Progenitor cell of endocrine pancreas (in vitro differentiated cells): ENCODE data around the gene ARHGEF11. TPM values are rescaled to one million over a fixed set of nuclear protein-coding genes. Genes with fewer than 3 reads are reported as not detected.

Experiments used
- DNase-seq: peaks from one replicate; pipeline ENCODE4 v3.0.0; 2021; ENCODE audit warnings: low spot score; ENCODE audit not compliant: unreplicated experiment
- H3K27ac Mint-ChIP-seq: 2 replicates; pipeline ENCODE4 v1.8.0; 2021; ENCODE audit warnings: mild to moderate bottlenecking, moderate library complexity, mixed read lengths
- H3K27me3 Mint-ChIP-seq: 2 replicates; pipeline ENCODE4 v1.8.0; 2021; ENCODE audit warnings: mixed read lengths
- H3K36me3 Mint-ChIP-seq: 2 replicates; pipeline ENCODE4 v1.8.0; 2022; ENCODE audit warnings: mixed read lengths; ENCODE audit not compliant: insufficient read depth
- H3K4me1 Mint-ChIP-seq: 2 replicates; pipeline ENCODE4 v1.8.0; 2021; ENCODE audit warnings: low read depth, mixed read lengths
- H3K4me3 Mint-ChIP-seq: 2 replicates; pipeline ENCODE4 v1.8.0; 2021; ENCODE audit warnings: low read depth, mild to moderate bottlenecking, moderate library complexity, mixed read lengths
- H3K9me3 Mint-ChIP-seq: 2 replicates; pipeline ENCODE4 v1.8.0; 2021; ENCODE audit warnings: low read depth, mixed read lengths
- CTCF ChIP-seq: fragments of 200-600 bp; sonication (generic); IDR thresholded peaks from one replicate; pipeline ENCODE4 v1.5.0; 2021; ENCODE audit warnings: antibody characterized with exemption, mild to moderate bottlenecking; ENCODE audit not compliant: unreplicated experiment
- total RNA-seq: library from RNA; stranded (reverse); gene quantifications from 2 replicates; pipeline ENCODE4 v1.2.1, GENCODE V29; 2021

Gene ARHGEF11
- total RNA-seq, 1 donor from 2014 or later: 56.7 TPM

GRCh38 chr1:157090771-157091170, 45.2 kb upstream of the ARHGEF11 start:
- Mint-ChIP-seq H3K9me3 (no peaks in the 10 kb centered on the region), H3K27ac (no peak overlapping the region), H3K27me3 (peaks cover 19% of the 10 kb centered on the region), H3K4me1 (peaks cover 5% of the 10 kb centered on the region), H3K36me3 (no peaks in the 10 kb centered on the region), H3K4me3 (no peak overlapping the region)
- no peak for TF ChIP-seq CTCF
- no peak for DNase-seq

- peak; percentile 94 for TF ChIP-seq CTCF
- peak; percentile 87 for DNase-seq
- no peak overlapping the region for H3K27ac Mint-ChIP-seq
- H3K36me3 Mint-ChIP-seq: no peaks in the 10 kb centered on the region
- H3K4me3 Mint-ChIP-seq: no peak overlapping the region
- H3K9me3 Mint-ChIP-seq: no peaks in the 10 kb centered on the region
- peaks cover 5% of the 10 kb centered on the region for H3K4me1 Mint-ChIP-seq
- H3K27me3 Mint-ChIP-seq: peaks cover 19% of the 10 kb centered on the region
Observed at GRCh38 chr1:157090196-157090647, 44.7 kb upstream of the ARHGEF11 start.

DNA sequence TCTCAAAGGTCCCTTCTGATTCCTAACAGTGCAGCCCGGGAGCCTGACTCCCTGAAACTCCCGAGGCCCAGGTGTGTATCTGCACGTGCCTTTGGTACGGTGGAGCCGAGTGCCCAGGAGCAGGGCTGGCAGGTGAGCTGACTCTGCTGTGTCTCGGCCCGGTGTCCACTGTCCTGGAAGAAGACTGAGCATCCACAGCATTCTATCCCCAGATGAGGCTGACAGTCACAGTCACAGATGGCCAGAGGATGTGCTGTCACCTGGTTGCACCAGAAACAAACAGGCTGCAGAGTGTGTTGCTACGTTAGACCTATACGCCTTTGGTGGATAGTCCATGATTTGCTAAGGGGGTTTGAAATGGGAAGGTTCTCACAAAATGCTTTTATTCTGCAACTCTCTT, 44.2 kb upstream of the ARHGEF11 start:
- peaks cover 5% of the 10 kb centered on the region for H3K4me1 Mint-ChIP-seq
- H3K27me3 Mint-ChIP-seq: peaks cover 19% of the 10 kb centered on the region
- no peak overlapping the region for H3K27ac Mint-ChIP-seq

GRCh38 chr1:157088607-157089006, 43.1 kb upstream of the ARHGEF11 start:
- no peak overlapping the region for H3K4me3 Mint-ChIP-seq
- peaks cover 15% of the 10 kb centered on the region for H3K27me3 Mint-ChIP-seq
- no peak for TF ChIP-seq CTCF
- DNase-seq: no peak
- no peak overlapping the region for H3K27ac Mint-ChIP-seq
- no peaks in the 10 kb centered on the region for H3K36me3 Mint-ChIP-seq
- peaks cover 5% of the 10 kb centered on the region for H3K4me1 Mint-ChIP-seq
- no peaks in the 10 kb centered on the region for H3K9me3 Mint-ChIP-seq

More for the DNA sequence above, 44.2 kb upstream of the ARHGEF11 start:
- H3K9me3 Mint-ChIP-seq: no peaks in the 10 kb centered on the region
- no peaks in the 10 kb centered on the region for H3K36me3 Mint-ChIP-seq
- no peak overlapping the region for H3K4me3 Mint-ChIP-seq
- TF ChIP-seq CTCF: no peak
- DNase-seq: no peak

DNA sequence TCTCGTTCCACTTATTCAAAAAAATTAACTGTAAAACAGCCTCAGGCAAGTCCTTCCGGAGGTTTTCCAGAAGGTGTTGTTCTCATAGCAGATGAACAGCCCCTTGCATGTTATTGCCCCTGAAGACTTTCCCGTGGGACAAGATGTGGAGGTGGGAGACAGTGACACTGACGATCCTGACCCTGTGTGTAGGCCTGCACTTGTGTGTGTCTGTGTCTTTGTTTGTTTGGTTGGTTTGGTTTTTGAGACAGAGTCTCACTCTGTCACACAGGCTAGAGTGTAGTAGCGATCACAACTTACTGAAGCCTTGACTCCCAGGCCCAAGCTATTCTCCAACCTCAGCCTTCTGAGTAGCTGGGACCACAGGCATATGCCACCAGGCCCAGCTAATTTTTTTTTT, 41.5 kb upstream of the ARHGEF11 start:
- Mint-ChIP-seq H3K4me1 (peaks cover 5% of the 10 kb centered on the region), H3K9me3 (no peaks in the 10 kb centered on the region), H3K27ac (no peak overlapping the region), H3K36me3 (no peaks in the 10 kb centered on the region), H3K4me3 (no peak overlapping the region), H3K27me3 (peaks cover 12% of the 10 kb centered on the region)
- TF ChIP-seq CTCF: no peak
- DNase-seq: no peak
